ENCODE data around the gene CAPN15.
"Not testable (repeated sequence)": the region's sequence is repeated elsewhere in the genome, so short reads cannot be mapped to it uniquely, and the experiment has no call there.

Gene CAPN15

DNA sequence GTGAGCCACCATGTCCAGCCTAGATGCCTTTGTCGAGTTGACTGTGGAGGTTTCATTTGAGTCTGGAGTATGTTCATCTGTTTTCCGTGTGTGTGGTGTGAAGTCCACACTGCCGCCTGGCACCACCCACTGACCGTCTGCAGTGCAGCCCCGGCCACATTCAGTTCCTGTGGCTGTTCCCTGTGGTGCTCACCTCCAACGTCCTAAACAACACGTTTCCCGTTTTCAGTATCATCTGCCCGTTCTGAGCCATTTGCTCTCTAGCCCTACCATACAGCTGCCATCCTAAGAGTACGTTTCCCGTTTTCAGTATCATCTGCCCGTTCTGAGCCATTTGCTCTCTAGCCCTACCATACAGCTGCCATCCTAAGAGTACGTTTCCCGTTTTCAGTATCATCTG, 20.0 kb upstream of the CAPN15 start:
- not testable (repeated sequence) for DNase-seq

DNA sequence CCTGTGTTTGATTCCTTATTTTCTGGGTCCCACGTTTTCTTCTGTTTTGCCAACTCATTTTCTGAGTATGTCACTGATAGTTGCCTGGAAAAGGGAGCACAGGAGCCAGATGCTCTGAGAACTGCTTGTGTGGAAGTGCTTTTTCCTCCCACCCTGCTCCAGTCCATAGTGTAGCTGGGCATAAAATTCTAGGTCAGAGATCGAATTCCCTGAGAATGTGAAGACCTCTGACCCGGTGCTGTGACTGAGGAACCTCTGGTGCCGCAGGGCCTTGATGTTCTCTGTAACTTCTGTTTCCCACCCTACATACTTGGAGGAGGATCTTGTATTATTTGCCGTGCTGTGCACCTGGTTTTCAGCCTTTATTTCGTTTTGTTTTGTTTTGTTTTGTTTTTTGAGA, 19.5 kb upstream of the CAPN15 start:
- no peak for DNase-seq

DNA sequence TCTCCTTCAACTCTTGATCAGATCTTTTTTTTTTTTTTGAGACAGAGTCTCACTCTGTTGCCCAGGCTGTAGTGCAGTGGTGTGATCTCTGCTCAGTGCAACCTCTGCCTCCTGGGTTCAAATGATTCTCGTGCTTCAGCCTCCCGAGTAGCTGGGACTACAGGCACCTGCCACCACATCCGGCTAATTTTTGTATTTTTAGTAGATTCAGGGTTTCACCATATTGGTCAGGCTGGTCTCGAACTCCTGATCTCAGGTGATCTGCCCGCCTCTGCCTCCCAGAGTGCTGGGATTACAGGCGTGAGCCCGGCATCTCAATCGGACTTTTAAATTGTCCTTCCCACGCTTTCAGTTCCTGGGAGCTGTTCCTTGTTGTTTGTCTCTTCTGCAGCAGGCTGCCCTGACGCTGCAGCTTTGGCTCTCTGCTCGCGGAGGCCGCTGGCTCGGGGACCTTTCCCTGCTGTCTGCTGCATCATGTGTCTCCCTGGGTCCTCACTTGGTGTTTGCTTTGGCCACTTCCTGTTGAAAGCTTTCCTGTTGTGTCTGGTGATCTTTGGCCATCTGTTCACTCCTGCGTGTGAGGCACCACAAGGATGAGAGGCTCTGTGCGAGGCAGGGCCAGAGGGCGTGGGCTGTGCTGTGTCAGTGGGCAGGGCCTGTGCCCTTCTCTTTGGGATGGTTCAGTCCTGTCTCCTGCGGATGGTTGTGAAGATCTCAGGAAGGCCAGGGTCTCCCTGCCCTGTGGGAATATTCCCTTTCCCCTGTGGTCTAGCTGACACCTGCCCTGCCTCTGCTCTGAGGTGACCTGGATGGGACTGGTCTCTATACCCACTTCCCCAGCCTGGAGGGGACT, 18.4 kb upstream of the CAPN15 start:
- no peak for DNase-seq

DNA sequence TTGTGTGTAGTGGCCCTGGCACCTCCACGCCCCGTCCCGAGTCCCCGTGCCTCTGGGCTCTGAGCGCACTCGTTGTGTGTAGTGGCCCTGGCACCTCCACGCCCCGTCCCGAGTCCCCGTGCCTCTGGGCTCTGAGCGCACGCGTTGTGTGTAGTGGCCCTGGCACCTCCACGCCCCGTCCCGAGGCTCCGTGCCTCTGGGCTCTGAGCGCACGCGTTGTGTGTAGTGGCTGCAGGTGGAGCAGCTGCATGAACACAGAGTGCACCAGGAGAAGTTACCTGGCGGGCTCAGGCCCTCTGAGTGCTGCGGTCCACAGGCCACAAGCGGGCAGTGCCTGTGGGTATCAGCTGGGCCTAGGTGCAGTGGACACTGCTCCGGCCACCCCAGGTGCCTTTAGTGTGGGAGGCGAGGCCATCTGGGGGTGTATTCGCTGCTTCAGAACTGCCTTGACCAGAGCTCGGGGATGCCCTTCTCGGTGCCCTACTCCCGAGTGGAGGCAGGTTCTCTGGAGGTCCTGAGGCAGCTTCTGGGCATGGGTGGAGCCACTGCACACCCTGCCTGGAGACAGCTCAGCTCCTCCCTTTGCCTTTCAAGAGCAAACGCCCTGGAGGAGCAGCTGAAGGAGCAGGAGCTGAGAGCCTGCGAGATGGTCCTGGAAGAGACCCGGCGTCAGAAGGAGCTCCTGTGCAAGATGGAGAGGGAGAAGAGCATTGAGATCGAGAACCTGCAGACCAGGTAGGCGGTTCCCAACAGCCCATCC, 17.3 kb upstream of the CAPN15 start:
- DNase-seq, result no peak

GRCh38 chr16:512802-513201, 14.7 kb upstream of the CAPN15 start:
- no peak for DNase-seq

GRCh38 chr16:513950-514349, 13.6 kb upstream of the CAPN15 start:
- DNase-seq, result no peak

DNA sequence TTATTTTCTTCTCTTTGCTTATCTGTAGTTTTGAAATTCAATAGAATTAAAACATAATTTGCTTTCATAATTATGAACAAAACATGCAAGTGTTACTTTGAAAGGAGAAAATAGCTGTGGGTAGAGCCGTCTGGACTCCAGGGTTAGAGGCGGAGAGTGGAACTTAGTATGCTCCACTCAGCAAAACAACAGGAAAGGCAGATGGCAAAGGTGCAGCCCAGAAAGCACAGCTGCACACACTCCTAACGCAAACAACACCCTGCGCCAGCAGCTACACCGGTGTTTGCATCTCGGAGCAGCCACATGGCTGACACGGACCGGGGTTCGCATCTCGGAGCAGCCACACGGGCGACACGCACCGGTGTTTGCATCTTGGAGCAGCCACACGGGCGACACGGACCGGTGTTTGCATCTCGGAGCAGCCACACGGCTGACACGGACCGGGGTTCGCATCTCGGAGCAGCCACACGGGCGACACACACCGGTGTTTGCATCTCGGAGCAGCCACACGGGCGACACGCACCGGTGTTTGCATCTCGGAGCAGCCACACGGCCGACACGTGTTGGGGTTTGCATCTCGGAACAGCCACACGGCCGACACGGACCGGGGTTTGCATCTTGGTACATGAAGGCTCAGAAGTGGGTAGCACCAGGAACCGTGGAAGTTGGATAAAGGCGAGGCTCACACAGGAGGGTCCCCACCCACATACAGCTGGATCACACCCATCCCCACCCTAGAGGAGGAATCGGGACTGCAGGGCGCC, 12.2 kb upstream of the CAPN15 start:
- no peak for DNase-seq

DNA sequence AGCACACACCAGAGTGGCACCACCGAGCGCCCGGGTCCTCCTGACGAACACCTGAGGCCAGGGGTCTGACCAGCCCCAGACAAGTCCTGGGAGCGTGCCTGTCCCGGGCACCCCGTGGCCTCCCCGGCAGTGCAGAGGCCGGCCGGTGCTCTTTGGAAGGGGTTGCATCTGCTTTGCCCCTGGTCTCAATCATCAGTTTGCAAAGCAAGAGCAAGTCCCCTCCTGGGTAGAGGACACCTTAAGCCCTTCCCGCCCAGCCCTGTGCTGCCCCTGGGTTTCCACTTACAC, 11.6 kb upstream of the CAPN15 start:
- no peak for DNase-seq

DNA sequence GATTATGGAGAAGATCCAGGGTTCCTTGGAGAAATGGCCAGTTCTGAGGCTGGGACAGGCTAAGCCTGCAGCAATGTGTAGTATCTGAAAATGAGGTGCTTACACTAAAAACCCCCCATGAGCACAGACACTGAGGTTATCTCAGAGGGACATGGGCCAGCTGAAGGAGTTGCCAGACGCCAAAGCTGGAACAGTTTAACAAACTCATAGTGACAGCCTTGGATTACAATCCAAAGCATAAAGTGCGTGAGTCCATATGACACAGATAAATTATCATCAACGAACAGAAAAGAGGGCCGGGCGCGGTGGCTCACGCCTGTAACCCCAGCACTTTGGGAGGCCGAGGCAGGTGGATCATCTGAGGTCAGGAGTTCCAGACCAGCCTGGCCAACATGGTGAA, 11.2 kb upstream of the CAPN15 start:
- DNase-seq, result no peak

GRCh38 chr16:518858-519257, 8.7 kb upstream of the CAPN15 start:
- no peak for DNase-seq

- DNase-seq, result no peak
Observed at GRCh38 chr16:519425-519824, 8.1 kb upstream of the CAPN15 start.

- DNase-seq, result no peak
Observed at GRCh38 chr16:519841-520687, 7.4 kb upstream of the CAPN15 start.

GRCh38 chr16:520847-521246, 6.7 kb upstream of the CAPN15 start:
- no peak for DNase-seq

DNA sequence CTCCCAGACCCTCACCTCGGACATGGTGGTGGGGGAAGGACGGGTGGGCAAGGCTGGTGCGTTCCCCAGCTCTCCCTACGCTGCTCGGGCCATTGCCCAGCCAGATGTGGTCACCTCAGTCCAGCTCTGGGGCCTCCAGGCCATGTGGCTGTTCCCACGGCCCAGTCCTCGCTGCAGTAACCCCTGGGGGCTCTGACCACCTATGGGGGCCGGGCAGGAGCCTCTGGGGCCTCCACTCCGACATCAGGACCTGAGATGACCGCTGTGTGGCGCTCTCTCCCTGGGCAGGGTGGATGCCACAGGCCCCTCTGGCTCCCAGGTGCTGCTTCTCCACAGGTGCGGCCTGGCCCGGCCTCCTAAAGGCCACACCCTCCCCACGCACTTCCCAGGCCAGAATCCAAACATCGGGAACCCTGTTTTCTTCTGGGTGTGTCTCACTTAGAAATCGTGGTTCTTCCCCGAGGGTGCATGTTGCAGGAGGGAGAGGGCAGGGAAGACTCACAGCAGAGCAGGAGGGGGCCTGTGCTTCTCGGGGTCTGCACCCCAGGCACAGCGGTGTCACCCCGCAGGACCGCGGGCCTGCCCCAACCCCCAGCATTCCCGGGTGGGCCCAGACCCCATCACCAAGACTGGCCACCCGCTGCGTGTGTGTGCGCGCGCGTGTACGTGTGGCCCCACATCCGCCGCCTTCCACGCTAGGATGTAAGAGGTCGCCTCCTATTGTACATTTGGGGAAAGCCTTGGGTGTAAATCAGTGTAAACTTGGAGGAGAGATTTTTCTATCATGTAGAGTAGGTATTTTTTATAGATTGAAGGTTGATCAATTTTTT, 5.9 kb upstream of the CAPN15 start:
- DNase-seq, result no peak

DNA sequence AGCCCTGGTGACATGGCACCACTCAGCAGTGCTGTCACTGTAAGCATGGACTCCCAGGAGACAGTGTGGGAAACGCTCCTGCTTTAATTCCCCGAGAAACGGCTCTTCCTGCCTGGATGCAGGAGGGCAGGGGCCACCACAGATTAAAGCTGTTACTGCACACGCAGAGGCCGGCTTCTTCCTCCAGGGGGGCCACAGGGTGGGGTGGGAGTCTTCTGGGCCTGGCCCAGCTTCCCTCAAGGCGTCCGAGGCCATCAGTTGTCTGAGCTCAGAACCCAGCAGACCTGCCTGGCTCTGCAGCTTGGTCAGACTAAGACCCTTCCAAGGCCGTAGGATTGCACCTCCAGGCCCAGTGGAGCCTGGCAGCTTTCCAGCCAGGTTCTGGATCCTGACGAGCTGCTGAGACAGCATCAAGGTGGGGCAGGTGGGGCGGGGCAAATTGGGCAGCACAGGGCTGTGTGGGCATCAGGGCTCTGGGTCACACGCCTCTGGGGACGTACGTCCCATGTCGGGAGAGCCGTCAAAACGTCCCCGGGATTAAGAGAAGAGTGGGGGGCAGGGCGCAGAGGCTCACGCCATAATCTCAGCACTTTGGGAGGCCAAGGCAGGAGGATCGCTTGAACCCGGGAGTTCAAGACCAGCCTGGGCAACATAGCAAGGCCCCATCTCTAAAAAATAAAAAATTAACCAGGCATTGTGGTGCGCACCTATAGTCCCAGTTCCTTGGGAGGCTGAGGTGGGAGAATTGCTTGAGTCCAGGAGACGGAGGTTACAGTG, 5.0 kb upstream of the CAPN15 start:
- DNase-seq, result no peak

DNA sequence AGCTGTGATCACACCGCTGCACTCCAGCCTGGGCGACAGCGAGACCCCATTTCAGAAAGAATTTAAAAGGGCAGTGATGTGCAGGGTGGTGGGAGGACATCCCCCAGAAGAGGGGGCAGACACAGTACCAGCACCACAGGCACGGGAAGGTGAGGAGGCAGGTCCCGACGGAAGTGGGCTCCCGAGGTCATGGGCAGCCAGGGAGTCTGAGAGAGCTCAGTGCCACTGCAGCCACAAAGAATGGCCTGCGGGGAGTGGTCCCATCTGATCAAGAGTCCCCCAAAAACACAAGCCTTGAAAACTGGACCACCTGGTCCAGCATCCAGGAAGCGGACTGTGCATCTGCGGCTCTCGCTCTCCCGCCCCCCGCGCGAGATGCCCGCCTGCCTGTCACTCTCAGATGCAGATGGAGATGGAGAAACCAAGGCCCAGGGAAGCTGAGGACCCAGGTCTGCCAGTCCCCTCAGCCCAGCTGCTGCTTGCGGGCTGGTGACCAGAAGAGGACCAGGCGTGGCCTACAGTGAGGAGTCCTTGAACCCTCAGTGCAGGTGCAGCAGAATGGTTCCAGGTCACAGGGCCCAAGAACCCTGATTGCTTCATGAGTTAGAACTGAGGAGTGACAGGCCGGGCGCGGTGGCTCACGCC, 4.3 kb upstream of the CAPN15 start:
- no peak for DNase-seq

- no peak for DNase-seq
Observed at GRCh38 chr16:524274-525040, 3.1 kb upstream of the CAPN15 start.

DNA sequence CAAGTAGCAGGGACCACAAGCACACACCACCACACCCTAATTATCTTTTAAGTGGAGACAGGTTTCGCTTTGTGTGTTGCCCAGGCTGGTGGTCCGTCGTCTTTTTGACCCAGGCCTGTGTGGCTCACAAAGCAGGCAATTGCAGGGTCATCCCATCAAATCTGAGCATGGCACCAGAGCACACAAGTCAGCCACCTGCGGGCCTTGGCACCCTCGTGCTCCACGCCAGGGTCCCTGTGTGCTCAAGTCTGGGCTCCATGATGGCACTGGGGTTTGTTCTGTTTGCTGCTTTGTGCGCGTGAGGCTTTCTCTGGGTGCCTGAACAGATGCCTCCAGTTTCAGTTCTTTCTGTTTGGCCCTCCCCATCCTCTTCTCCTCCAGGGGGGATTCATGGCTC, 2.4 kb upstream of the CAPN15 start:
- no peak for DNase-seq

DNA sequence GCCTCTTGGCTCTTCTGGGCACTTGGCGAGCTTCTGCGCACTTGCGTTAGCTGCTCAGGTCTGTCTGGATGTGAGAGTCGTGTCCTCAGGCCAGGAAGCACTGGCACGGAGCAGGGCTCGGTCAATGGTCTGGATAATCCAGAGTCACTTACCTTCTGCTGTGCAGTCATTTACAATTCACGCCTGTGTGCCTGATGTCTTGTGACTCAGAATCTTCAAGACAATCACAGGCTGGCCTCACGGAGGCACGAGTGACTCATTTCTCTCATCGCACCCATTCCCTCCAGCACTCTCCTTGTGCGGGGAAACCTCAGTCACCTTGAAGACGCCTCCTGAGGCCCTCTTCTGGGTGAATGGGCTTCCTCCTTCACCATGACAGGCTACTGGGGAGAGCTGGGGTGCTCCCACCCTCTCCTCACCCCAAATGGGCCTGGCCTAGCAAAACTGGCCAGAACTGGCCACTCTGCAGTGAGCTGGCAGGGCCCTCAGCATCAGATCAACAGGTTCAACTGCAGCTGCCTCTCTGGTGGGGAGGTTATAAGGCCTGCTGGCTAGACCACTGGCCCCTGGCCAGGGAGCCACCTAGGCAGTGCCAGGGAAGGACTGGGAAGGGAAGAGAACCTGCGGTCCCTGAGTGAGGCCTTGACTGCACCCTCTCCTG, 1.9 kb upstream of the CAPN15 start:
- no peak for DNase-seq

All from GDM1 (cell line).